Activated T-helper 1 cell treated with Interleukin-2 at 50 U/mL for 16 hours (primary cell): ENCODE results near the gene ZBTB20.

Experiments used
- DNase-seq: peaks from one replicate; pipeline ENCODE4 v3.0.0-alpha.2; 2020; ENCODE audit warnings: low read depth

ZBTB20 gene

DNA sequence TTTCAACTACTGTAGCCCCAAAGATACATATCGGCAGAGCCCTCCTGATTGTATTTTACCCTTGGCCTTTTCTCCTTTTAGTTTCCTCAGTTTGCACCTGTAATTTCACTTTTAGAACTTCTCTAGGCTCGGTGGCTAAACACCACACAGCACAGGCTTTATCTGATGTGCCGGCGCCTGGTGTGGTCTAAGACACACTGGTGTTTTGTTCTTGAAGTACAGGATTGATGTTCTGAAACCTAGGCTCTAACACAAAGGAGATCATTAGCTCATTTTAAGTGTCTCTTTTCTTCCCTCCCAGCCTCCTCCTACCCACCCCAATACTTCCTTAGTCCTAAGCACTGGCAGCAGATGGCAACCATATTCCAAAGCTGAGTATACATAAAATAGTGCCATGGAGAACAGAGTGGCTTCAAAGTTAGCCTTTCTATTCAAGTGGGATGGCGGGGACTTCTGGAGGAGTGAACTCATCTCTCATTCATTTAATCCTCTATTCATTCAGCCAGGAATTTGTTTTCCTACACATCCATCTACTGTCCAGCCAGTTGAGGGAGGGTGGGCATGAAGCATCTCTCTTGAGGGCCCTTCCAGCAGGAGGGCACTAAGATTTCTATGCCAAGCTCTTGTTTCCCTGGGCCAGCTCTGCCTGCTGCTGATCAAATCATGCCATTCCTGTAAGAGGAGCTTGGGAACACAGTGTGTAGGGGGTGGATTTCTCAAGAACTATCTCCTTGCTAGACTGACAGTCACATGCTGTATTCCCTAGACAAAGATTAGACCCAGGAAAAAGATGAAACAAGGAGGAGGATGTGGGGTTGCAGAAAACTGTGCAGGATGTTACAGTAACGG is 782.1 kb downstream of the ZBTB20 start:
- no peak for DNase-seq

DNA sequence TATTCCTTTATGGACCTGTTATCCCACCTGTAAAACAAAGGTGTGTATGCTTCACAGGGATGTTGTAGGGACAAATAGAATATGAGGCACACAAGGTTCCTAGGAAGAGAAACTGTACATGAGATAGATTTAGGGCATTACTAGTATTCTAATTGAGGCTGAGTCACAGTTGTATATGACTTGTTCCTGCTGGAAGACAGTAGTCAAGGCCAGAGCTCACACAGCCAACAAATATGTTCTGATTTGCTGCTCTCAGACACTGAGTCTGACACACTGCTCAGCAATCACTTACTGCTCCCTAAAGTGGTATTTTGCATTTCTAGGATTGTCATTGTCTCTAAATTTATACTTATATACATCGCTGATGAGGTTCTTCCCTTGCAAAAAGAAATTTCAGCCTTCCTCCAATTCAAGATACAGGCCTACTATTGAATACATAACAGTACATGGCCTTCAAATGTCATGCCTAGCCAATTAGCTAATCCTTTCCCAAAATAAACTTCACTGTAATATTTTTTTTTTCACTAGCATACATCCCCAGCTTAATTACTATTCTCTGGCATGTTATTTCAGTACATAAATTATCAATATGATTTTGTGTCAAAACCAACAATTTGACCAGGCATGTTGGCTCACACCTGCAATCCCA is 783.4 kb downstream of the ZBTB20 start:
- no peak for DNase-seq

DNA sequence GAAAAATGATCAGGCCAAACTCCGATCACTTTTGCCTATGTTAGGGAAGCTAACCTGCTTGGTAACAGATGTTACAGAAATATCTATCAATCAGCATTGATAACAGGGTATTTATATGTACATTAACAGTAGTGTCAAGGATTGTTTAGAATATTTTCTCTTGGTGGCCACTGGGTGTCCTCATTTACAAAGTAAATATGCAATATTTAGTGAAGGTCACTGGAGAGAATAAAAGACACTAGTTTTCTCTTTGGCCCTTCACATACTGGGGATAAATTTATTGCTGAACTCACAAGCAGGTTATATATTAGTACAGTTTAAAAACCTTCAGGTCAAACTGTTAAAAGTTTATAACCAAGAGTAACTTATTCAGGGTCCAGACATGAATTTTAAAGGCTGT is 784.3 kb downstream of the ZBTB20 start:
- no peak for DNase-seq

DNA sequence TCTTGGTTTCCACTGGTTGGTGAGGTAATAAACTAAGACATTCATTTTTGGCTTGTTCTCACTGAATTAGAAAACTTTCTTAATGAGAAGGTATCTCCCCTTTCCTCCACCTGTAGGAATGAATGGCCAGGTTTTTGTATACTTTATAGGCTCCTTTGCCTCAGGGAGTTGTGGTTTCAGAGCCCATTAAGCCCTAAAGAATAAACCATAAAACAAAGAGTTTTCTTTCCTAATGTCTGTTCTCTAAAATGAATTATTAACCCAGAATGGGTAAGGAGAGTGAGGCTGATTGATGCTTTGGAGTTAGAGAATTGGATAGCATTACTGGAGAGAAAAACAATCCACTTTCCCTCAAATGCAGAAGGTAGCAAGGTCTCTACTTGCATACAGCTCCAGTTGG is 785.7 kb downstream of the ZBTB20 start:
- no peak for DNase-seq

DNA sequence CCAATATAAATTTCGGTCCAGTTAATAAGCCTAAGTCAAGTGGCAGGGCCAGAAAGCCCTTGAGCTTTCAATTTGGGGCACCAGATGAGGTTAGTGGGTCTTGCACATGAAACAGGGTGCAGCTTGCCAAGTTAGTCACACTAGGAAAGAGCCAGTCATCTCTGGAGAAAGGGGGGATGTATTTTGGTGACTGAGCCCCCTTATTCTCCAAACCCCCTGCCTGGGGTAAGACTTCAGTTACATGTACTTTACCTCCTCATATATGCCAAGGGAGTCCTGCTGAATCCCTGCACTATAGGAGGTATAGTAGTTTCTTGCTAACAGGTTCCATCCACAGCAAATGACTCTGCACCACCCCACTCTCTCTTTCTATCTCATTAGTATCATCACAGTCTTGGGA is 790.6 kb downstream of the ZBTB20 start:
- no peak for DNase-seq

DNA sequence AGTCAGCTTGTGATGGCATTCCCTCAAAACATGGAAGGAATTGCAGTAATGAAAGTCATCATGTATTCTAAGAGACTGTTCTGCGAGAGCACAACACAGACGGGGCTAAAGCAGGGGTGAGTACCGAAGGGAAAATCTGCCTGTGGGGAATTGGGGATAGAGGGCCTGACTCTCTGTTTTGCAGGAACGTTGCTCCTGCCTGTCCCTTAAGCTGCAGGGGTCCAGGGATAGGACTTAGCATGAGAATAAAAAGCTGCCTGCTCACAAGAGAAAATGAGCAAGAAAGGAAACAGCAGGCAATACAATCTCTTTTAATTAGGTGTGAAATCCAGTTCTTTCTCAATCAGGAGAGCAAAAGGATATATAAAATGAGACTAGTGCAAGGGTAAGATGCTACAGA is 791.0 kb downstream of the ZBTB20 start:
- DNase-seq = no peak

DNA sequence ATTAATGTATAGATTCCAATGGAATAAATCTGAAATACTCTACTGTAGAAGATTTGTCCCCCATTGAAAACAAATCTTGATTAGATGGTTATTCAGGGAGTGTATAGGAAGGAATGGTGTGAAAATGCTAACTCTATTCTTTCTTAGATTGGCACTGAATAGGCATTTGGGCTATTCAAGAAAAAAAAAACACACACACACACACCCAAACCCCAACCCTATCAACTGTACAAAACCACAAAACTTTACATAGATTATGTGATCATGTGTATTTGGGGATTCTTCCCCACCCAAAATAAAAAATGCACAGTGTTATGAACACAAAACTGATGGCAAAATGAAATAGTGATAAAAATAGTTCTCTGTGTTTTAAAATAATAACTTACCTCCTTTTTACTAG is 791.4 kb downstream of the ZBTB20 start:
- no peak for DNase-seq

DNA sequence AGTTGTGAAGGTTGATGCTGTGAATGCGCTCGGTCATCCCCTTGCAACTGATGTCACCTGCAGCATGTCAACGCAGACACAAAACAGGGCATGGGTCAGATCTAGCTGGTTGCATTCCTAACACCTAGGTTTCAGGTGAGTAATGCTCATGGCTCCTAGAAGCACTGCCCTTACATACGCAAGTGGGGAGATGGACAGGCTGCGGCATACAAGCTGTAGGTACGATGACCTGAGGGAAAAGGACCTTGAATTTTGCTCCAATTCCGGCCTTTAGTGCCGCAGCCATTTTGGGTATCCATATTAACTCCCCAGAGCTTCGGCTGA is 795.3 kb downstream of the ZBTB20 start:
- no peak for DNase-seq

DNA sequence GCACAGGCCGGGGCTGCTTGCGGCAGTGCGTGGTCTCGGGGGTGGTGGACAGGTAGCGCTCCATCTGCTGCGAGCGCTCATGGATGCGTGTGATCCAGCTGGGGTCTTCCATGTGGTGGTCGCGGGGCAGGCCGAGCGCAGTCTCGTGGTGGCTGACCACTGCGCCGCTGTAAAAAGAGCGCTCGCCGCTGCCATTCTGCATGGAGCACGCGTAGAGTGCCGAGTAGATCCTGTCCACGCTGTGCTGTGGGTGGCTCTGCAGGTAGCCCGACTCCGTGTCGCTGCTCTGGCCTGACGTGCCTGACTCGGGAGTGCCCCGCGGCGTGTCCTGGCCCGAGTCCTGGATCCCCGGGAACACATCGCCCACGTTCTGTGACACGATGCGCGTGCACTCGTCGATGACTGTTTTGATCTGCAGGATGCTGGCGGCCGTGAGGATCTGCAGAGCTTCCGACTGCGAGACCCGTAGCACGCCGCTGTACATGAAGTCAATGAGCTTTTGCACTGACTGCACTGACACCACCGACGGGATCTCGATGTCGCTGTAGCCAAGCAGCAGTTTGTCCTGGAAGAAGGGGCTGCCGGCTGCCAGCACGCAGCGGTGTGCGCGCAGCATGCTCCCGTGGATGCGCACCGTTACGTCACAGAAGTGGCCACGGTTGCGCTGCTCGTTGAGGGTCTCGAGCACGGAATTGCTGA is 795.8 kb downstream of the ZBTB20 start:
- DNase-seq = no peak

DNA sequence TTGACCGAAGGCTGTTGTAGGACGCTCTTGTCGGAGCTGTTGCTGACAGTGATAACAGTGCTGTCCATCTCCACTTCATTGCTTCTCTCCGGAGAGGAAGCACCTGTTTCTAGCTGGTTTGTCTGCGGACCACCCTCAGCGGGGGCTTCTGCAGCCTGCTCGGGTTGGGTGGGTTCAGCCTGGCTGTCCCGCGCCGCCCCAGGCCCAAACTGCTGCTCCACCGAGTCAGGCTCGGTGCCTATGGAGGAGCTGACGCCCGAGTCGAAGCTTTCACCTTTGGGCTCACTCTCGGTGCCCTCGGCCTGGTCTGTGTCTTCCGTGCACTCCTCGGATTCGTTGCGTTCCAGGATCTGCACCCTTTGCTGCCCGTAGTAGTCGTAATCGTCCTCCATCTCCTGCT is 796.4 kb downstream of the ZBTB20 start:
- no peak for DNase-seq

DNA sequence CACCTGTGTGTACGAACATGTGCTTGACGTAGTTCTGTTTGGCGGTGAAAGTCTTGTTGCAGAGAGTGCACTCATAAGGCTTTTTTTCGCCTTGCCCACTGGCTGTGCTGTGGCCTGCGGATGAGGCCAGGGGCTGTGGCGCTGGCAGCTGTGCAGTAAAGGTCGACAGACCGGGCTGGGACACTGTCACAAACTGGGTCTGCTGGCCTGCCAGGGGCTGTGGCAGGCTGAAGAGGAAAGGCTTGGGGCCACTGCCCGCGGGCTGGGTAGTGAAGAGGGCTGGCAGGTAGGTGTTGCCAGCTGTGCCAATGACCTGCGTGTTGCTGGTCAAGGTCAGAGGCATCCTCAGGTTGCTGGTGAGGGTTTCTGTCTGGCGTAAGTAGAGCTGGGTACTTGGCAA is 796.8 kb downstream of the ZBTB20 start:
- DNase-seq = no peak

DNA sequence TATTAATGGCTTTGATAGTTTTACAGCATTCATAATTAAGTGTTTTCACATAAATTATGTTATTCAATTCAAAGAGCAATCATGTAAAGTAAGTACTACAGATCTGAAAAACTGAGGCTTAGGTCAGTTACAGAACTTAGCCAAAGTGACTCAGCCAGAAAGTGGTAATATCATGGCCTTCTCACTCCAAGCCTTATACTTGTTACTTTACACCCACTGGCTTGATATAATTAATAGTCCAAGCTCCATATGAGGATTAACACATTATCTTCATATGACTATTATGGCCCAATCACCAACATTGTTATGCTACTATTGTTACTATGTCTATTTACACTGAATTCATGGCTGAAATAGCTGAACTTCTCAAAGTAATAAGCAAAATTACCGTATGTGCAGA is 802.6 kb downstream of the ZBTB20 start:
- no peak for DNase-seq

DNA sequence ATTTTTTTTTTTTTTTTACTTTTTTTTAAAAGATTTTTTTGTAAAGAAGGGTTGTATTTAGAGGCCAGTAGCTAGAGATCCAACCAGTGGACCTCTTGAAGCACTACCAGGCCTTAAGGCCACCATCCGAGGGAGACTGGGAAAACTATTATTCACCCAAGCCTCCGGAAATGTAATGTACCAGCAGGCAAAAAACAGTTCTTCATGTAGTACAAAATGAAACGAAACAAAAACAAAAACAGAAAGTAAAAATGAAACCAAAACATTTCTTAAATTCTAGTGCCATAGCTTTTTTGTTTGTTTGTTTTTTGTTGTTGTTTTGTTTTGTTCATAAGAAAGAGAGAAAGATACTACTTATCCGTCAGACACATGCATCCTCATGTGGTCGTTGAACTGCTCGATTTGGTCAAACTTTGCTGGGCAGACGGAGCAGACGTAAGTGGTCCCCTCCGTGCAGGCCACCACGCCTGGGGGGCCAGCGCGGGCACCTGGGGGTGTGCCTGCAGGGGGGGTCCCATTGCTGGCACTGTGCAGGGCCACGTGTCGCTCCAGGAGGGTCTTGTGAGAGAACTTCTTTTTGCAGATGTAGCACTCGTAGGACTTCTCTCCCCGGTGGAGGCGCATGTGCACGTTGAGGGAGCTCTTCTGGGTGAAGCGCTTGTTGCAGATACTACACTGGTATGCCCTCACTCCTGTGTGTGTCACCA is 808.3 kb downstream of the ZBTB20 start:
- DNase-seq = no peak

DNA sequence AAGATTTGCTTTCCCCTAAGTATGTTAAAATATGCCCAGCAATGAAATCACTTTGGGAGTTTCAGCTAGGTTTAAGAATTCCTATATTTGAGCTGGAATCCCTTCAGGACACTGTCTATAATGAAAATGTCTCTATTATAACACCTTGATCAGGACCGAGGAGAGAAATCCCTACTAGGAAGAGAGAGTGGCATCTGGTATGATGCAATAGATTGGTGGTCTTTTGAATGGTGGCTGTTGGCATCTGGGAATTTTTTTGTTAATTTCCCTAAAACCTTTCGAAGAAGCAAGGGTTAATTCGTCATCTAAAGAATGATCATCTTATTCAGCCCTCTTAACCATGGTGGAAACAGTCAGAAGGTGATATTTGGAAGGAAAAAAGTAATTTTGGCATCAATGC is 810.2 kb downstream of the ZBTB20 start:
- no peak for DNase-seq

DNA sequence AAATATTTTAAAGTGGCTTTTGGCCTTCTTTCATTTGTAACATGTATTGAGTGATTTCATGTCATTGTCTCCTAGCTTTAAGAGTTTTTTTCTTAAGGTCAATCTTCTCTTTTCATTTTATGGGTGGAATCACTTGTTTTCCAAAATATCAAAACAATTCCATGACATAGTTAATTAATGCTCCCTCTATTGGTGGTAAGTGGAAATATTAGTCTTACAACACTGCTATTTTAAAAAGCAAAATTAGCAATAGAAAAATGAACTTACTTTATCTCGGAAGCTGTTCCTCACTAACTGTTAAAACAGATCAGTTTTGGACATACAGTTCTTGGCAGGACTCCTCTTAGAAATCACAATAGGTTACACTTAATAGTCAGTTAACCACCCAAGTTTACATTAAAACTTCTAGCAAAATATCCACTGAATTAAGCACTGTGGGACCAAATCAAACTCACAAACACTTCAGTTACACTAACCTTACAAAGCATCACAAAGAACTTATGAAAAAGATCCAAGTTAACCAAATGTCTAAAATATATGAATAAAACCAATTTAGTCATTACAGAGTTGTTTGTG is 810.9 kb downstream of the ZBTB20 start:
- no peak for DNase-seq

DNA sequence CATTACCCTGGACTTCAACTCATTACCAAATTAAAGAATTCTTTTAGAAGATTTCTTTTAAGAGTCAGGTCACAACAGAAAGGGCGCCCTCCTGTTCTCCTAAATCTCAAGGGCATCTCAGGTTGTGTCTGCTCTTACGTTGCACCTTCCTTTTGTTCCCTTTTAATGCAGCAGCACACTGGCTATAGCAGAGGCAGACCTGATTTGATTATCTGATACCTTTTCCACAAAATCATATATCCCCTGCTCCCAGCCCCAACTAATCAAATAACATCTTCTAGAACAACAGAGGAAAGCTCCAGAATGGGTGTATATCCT is 813.2 kb downstream of the ZBTB20 start:
- DNase-seq = no peak

DNA sequence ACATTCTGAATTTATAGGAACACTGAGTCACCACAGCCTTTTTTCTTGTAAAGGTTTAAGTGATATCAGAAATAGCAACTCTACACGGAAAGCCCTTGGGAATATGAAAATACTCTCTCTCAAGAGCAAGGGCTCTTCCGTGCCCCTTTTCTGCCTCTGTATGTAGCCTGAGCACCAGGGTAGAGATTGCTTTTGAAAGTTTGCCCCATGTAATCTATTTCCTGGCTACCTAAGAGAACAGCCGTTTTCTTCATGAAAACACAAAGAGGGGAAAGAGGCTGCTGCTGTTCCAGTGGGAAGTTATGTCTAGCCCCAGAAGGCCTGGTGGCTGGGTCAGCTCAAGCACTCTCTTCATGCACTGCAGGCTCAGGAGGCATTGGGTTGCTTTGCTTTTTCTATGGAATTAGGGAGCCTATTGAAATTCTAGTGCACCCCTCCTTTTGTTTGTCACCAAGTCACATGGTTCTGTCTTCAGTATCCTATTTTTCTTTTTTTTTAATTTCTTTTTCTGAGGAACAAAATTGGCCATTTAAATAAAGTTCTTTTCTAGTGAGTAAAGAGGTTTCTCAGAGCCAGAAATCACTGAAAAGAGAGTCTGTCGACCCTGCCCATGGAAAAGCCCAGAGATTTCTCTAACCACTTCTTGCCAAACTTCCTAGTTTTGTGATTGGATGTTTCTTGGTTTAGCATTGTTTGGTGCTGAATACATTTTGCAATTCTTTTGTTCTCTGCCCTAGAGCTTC is 813.7 kb downstream of the ZBTB20 start:
- no peak for DNase-seq

DNA sequence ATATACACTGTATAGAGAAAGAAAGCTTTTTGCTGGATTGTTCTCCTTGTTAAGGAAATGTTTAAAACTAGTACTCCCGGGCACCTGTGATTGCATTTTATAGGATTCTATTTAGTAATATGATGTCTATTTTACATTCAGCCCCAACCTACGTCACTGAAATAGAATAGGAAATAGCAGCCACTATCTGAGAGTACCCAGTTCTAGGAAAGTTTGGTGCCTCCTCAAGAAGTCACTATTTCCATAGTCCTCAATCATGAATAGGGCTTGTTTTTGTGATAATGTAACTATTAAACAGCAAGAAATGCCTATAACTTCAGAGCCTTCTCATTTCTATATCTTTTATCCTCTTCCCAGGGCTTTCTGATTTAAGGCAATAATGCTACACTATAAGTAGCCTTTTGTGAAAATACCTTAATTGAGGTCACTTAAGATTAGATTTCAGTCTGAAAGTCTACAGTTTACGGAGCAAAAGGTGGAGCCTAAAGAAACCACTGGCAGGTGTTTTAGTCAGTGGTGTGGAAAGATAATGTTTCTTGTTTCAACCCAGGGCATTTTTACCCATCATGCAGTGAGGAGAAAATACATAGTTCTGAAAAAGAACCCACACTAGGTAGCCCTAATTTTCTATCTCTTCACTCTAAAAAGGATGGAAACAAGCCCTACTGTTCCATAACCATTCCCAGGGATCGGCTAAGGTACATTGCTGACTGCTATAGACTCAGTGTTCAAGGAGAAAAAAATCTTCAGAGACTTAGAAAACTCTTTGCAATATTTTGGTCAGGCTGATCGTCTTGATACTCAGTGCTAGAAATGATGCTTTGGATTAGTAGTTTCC is 814.5 kb downstream of the ZBTB20 start:
- no peak for DNase-seq

DNA sequence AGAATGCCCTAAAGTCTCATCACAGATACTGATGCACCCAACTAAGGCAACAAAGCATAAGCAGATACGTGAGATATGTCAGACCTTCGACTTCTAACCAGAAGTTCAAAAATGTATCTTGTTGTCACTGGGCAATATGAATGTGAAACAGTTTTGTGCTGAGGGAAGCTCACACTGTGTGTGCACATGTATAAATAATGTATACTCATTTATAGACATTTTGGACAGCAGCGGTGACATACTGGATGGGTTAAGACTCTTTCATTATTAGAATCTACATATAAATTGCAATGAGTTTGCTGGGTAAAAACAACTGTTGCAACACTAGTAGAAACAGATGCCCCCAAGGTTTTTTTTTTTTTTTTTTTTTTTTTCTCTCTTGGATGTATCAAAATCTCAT is 815.4 kb downstream of the ZBTB20 start:
- DNase-seq = no peak

DNA sequence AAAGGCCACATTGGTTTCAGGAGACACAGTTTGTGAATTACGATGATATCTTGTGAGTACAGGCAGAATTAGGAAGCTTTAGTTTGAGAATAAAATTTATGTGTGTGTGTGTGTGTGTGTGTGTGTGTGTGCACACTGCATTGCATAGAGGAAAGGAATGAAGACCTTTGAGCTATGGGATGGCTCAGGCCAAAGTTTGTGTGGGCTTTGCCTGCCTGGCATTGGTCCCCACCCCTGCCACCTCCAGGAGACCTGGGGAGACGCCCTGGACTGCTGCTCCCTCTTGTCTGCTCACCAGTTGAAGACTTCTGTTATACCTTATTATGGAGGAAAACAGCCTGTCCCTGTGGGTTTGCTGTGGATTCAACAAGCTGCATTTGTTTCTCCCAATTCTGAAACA is 816.1 kb downstream of the ZBTB20 start:
- DNase-seq = no peak

DNA sequence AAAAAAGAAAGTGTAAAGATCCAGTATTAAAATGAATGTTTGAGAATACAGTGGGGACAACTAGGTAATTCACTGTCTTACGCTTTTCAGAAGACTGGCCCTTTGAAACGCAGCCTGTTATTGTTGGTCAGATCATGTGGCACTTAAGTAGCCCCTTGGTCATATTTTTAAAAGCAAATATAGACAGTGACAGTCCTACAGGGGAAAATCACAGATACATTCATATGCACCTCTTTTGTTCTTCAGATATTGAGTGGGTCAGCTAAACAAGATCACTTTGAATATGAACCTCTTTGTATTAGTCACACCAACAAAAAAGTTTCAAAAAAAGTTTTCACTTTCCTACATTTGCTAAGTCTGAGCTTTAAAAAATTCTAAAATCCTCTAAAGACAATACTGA is 817.3 kb downstream of the ZBTB20 start:
- no peak for DNase-seq
